NCI-H1417 treated with DMSO at 0.1 percent for 48 hours (cell line): Measurements from ENCODE around the gene CFAP77.

ENCODE experiments used
- DNase-seq: peaks from one replicate; lab custom pipeline; 2025; lab: John Stamatoyannopoulos, UW

Gene CFAP77

DNA sequence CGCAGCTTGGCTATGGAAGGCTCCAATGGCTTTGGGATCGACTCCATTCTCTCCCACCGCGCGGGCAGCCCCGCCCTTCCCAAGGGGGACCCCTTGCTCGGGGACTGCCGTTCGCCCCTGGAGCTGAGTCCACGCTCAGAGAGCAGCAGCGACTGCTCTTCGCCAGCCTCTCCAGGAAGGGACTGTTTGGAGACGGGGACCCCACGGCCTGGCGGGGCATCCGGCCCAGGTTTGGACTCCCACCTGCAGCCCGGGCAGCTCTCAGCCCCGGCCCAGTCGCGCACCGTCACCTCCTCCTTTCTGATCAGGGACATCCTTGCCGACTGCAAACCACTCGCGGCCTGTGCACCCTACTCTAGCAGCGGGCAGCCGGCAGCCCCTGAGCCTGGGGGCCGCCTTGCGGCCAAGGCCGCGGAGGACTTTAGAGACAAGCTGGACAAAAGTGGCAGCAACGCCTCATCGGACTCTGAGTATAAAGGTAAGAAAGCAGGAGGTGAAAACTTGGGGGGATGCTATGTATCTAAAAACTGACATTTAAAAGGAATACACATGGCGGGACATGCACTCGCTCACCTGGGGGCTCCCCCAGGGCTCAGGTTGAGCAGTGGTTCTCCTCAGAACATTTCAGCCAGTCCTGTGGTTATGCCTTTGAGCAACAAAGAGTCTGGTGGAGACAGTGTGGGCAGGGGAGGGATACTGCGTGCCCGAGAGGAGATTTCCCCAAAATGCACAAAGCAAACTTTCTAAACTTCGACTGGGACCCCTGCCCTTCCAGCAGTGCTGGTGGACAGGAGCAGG is 173.0 kb downstream of the CFAP77 start:
- DNase-seq, result no peak

DNA sequence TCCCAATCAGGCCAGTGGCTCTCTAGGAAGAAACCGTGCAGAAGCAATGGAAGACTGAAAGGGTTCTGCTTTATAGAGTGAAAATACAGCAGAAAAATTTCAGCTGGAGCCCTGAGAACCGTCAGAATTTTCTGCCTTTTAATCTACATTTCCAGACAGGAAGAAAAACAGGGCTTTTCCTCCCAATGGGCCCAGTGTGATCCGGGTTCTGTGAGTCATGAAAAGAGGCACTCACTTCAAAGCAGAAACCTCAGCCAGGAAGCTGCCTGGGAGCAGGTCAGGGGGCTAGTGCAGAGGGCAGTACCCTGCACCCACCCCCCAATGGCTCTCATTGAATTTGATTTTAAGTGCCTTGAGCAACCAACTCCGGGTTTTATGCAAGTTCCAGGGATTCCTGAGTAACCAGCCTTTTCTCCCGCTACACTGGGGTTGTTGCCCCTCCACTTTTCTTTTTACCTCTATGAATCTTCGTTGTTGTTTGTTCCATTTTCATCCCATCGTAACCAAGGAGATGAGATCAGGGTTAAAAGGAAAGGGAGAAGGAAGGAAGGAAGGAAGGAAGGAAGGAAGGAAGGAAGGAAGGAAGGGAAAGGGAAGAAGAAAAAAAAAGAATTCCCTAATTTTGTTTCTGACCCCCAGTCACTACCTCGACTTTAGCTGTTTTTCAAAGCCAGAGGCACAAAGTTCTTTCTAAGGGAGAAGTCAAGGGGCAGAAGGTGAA is 173.7 kb downstream of the CFAP77 start:
- no peak for DNase-seq

DNA sequence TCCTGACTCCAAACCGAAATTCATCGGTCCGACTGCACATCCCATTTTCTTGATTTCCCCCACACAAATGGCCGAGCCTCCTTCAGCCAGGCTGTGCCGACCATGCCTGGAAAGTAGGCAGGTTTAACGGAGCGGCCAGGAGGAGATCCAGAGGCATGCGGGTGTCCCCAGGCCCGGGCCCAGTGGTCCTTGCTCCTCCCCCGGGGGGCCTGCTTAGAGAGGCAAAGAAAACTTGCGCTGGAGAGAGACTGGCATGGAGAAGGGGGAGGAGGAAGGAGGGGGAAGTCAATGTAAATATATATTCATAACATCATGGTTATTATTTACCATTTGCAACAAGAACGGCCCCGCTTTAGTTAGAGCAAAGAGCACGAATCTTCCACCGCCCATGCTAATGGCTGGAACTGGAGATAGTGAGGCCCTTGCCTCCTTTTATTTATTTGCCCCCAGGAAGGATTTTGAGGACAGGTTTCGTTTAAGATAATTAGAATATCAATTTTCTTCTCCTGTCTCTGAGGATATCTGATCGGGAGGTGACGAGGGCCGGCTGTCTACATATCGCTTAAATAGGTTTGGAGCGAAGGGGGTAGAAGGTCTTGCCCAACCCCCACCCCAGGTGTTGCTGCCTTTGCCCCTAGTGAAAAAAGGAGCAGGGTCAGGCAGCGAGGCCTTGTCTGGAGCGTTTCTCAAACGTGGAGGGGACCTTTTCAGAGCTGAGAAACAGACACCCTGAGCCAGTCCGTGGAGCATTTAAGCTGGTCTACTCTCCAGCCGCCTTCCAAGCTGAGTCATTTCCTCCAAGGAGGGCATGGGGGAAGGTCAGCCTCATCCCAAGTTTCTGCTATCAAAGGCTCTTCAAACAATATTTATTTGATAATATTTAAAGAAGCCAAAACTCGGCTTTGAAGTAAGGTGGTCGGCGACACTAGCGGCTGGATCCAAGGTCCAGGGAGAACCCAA is 174.9 kb downstream of the CFAP77 start:
- DNase-seq, result no peak

DNA sequence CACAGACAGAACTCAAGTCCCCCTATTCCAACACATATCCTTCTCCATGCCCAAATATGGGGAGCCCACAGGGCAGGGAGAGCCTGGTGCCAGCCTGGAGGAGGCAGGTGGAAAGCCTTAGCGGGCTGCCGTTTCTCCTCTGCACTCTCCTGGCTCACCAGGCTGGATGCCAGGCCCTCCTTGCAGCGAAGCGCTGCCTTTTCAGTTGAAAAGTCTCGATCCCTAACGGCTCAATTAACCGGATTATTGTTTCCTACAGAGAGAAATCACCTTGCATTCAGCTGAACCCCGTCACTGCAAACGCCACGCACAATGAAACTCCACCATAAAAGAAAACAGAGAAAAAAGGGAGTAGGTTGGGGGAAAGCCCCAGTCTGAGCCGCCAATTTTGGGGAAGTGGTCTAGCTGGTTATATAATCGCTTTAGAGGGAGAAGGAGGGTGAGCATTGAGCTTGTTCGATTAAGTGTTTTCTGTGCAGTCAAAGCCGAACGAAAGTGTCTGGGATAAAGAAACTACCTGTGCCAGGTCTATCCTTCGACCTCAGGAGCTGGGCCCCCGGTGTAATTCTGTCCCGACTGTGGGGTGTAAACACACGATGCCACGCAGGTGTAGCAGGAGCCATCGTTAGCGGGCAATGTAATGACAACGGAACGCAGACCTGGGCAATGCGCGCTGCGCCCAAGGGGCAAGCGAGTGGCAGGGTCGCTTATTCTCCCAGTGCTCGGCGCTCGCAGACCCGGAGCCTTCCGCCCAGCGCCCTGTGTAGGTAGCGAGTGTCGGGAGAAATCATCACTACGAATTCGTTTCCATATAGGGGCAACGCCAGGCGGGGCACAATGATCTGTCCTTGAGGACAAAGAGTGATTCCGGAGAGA is 176.2 kb downstream of the CFAP77 start:
- no peak for DNase-seq

DNA sequence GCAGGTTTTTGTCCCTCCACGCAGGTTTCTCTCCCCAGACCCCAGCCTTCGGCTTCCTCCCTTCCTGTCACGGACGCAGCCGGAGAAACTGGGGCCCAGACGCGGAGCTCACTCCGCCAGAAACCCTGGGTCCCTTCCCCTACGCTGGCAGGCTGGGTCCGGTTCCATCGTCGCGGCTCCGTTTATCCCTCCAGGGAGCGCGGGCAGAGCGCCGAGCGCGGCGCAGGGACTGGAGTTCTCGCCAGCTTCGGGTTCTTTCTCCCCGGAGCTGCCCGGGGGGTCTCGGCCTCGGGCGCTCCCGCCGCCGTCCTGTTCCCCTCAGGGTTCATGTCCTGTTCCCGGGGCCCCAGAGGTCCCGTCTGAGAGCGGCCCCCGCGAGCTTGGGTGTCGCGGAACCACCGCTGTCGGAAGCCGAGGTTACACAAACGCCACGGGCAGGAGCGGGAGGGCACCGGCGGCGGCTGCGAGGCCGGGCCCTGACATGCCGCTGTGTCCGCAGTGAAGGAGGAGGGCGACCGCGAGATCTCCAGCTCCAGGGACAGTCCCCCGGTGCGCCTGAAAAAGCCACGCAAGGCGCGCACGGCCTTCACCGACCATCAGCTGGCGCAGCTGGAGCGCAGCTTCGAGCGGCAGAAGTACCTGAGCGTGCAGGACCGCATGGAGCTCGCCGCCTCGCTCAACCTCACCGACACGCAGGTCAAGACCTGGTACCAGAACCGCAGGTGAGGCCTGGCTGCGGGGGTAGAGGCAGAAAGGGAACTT is 177.0 kb downstream of the CFAP77 start:
- DNase-seq, result no peak

DNA sequence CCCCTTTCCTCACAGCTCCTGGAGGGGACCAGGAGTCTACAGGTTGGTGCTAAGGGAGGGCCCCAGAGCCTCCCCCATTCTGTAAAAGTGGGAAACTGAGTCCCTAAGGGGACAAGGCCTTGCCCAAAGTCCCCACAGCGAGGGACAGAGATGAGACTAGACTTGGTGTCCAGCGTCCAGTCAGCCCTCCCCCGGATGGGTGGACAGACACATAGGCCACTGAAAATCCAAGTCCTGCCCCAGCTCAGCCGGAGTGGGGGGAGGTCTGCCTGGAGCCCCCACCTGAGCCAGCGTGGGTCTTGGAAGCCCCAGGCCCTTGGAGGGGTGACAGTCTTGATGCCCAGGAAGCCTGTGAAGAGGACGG is 177.6 kb downstream of the CFAP77 start:
- no peak for DNase-seq

DNA sequence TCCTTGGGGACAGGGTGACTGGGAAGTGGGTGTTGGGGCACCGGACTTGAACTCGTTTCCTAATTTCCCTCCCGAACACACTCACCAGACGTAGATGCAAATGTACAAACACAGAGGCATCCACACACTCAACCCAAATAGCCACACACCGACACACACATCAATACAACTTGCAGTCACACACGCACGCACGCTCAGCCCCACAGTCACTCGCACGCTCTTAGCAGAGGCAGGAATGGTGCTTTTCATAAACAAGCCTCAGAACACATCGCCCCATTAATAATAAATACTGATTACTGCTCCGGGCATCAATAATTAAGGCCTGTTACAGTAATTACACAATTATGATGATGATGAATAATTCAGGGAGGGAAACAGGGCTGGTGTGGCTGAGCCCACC is 178.1 kb downstream of the CFAP77 start:
- DNase-seq, result no peak

DNA sequence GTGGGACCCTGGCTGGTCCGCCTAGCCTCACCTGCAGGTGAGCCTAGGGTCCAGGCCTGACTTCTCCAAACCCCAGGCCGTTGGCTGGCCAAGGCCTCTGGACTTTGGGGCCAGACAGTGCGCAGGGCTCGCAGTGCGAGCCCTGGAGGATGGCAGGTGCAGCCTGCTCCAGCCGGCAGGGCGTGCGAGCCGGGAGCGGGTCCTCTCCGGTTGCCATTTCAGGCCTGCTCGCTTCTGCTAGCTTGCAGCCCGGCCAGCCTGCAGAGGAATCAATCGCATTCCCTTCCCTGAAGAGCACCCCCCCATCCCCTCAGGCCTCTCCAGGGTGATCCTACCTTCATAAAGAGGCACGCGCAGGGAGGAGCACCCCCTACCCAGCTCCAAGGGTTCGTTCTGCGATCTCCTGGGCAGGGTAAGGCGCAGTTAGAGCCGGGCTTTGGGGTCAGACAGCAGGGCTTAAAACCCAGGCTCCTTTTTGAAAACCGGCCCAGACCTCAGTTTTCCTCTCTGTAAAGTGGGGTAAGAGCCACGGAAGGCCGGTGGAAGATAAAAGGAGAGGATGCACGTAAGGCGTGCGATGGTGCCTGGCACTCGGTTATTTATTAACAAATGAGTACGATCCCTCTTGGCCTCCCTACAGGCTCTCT is 178.6 kb downstream of the CFAP77 start:
- DNase-seq, result no peak

DNA sequence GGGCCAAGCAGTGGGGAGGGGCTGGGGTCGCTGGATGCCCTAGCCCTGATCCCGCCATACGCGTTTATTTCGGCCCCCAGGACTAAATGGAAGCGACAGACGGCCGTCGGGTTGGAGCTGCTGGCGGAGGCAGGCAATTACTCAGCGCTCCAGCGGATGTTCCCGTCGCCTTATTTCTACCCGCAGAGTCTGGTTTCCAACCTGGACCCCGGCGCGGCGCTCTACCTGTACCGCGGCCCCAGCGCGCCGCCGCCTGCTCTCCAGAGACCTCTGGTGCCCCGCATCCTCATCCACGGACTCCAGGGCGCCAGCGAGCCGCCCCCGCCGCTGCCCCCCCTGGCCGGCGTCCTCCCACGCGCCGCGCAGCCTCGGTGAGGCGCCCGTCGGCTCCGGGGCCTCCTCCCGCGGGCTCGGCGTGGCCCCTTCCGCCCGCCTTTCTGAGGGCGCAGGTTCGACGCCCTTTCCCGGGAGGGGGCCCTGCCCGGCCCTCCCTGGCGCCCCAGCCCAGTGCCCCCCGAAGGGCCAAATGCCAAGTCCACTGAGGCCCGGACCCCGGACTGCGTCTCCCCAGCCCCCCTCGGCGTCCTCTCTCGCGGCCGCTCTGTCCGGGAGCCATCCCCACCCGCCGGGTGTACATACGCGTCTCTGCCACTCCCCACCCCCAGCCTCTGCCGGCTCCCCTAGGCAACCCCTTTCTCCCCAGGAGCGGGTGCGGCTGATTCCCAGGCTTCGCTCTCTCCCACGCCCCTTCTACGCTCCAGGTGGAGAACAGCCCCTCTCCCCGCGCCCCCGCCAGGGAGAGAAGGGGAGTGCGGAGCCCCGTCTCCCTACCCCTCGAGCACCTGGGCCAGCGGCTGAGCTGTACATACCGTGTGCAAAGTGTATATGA is 179.4 kb downstream of the CFAP77 start:
- no peak for DNase-seq

DNA sequence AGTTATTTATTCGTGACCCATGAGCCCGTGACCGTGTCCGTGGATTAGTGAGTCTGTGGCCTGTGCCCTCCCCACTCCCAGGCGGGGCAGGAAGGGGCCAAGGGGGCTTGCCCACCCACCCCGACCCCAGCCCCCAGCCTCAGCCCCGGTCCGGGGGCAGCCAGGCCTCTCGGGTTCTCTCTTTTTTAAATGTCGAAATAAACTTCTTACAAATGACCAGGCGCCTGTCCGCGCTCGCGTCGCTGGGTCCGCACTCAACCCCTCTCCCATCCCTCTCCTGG is 180.0 kb downstream of the CFAP77 start:
- DNase-seq, result no peak

DNA sequence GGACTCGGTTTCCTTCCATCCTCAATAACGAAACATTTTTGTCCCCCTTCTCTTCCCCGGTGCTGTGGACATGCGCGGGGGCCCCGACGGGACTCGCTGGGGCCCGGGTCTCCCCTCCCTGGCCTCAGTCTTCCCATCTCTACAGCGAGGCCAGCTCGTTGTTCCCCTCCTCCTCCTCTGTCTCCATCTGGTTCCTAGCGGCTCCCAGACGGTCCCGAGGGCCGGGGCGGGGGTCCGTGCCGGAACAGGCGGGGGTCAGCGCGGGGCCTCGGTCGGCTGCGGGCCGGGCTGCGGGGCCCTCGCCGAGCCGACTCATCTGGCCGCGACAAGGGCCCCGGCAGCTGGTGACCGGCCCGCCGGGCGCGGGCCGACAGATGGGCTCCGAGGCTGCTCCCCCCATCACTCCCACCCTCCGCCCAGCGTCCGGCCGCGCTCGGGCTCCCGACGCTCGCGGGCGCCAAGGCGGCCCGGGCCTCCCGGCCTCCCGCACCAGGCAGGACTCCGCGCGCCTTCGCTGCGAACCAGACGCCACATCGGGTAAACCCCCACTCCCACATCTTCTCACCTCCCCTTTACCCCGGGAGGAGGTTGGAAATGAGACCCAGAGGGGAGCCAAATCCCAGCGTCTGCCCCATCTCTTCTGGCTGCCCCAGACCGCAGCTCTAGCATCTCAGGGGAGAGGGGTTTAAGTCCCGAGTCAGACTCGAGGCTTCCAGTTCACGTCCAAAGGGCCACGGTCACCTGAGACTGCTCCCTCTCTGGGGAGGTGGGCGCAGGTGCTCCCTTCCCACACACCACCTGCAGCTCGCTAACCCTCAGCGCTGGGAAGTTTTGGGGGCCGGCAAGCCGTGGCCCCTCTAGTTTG is 180.5 kb downstream of the CFAP77 start:
- DNase-seq, result no peak

DNA sequence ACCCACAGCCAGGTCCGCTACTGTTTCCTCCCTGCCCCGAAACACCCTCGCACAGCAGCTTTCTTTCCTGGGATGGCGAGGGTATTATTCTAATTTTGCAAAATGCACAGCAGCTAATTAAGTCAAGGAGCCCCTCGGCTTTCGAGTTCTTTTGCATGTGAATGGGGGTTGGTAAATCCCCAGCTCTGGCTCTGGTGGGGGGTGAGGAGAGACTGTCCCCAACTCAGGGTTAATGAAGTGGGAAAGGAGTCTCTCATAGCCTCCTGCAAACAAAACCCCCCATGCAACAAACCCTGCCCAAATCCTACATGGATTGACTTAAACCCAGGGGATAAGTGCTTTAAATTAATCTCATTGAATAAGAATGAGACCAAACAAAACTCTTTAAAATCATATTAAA is 181.2 kb downstream of the CFAP77 start:
- no peak for DNase-seq

DNA sequence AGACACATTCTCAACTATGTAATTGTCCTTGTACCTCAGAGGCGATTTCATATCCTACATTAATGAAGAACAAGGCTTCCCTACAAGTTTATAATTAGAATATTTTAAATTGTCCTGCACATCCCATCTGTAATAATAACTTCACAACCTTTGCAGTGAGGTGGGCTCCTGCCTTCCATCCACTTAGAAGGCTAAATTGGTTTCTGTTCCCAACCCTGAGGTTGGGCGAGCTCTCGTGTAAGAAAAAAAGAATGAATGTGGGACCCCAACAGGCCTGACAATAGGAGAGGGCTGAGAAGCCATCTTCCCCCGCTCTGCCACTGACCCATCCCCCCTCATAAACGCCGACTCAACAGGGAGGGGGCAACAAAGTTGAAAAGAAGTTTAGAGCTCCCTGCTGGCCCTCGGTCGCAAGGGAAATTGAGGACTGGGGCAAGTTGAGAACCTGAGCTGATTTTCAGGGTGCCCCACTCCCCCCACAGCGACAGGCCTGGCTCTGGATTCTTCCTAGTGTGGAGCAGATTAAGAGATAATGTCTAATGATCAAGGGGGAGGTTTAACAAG is 181.8 kb downstream of the CFAP77 start:
- no peak for DNase-seq

DNA sequence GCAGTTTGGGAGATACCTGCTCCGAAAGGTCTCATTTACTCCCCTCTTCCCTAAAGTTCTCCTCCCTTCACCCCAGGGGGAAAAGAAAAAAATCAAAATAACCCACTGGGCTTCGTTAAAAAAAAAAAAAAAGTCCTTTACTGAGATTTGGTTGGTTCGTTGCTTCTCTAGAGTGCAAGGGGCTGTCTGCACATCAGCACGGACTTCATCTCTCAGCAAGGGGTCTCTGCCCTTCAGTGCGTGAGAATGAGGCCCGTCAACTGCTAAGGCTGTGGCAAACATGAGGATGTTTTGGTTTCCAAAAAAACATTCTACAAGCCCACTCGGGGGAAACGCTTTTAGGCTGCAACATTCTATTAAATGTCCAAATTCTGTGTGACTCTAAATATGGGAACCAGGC is 182.4 kb downstream of the CFAP77 start:
- no peak for DNase-seq

DNA sequence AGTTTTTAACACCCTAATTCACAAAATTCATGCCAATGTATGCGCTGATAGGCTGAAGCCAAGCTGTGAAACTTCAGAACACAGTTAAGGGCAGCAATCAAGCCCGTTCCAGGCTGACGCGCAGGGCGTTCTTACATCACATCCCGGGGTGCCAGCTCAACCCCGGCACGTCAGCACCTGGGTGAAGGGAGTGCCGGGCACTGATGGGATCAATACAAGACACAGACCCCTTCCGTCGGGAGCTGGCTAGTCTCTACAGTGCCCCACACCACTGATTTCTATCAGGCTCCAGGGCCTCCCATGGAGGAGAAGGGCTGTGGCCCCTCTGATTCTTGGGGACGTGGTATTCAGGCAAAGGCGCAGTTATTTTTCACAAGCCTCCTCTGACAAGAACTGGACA is 184.4 kb downstream of the CFAP77 start:
- DNase-seq, result no peak

DNA sequence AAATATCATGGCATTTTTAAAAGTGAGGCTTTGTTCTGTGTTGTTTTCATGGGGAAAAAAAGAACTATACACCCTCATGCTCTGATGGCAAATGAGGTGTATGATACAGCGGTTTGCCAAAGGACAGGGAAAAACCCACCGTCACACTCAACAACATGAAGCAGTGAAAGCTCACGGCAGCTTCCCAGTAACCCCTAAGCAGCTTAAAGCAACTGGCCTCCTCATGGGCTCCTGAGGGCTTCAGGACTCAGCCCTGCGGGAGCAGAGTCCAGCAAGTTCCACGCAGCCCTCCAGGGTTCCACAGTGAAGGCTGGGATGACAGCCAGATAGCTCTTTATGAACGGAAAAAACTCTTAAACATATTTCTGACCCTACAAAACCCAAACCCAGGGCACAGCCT is 185.3 kb downstream of the CFAP77 start:
- no peak for DNase-seq

DNA sequence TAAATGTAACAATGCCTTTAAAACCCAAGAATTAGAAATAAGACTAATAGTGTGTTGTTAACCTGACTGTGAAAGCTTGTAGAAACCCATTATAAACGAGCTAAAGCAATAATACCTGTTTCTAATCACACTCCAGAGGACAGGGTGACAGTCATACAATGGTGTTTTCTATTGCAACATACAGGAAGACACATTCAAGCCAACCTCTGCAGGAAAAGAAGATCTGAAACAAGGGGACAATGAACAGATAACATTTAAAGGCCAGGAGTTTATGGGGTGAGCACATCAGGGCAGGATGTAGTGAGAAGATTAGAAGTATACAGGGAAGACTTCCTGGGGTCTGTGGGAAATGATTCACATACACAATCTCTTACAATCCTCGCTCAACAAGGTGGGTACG is 186.2 kb downstream of the CFAP77 start:
- no peak for DNase-seq

DNA sequence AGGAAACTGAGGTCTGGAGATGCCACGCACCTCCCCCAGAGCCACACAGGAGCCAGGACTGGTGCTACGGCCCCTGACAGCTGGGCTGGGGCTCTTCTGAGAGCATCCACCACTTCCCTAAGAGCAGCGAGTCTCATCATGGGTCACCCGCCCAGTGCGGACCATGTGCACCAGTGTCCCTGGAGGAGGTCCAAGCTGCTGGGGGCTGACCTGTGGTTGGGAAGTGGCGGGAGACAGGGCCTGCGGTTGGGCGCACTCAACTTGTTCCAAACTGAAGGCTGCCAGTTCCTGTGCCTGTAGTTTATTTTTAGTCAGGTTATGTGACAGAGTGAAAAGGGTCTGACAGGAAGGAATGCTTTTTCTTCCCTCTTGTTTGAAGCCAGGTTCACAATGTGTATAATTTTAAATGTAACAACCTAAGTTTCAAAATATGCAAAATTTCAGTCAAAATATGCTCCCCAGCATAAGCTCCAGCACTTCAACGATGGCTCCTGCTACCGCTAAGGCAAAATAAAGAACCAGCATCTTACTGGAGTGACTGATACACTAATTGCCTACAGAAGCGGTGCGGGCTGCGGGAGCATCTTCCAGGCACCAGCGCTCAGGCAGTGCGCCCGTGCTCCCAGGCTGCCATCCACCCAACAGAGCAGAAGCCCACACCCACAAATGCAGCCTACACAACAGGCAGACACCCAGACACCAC is 187.2 kb downstream of the CFAP77 start:
- DNase-seq, result no peak
